GM19372 (cell line): ENCODE results near the gene DDTL.
"Not testable (repeated sequence)": the region's sequence is repeated elsewhere in the genome, so short reads cannot be mapped to it uniquely, and the experiment has no call there.

Experiments
- ATAC-seq: cut with Tn5 transposase; IDR thresholded peaks from one replicate; pipeline ENCODE4 v1.9.1; 2021; ENCODE audit warnings: mild to moderate bottlenecking, low read depth, moderate library complexity; ENCODE audit not compliant: unreplicated experiment

DDTL gene

GRCh38 chr22:23969071-23969470 lies 2.4 kb downstream of the DDTL start:
- ATAC-seq: no peak

GRCh38 chr22:23970201-23970641 lies 3.5 kb downstream of the DDTL start:
- ATAC-seq: no peak

DNA sequence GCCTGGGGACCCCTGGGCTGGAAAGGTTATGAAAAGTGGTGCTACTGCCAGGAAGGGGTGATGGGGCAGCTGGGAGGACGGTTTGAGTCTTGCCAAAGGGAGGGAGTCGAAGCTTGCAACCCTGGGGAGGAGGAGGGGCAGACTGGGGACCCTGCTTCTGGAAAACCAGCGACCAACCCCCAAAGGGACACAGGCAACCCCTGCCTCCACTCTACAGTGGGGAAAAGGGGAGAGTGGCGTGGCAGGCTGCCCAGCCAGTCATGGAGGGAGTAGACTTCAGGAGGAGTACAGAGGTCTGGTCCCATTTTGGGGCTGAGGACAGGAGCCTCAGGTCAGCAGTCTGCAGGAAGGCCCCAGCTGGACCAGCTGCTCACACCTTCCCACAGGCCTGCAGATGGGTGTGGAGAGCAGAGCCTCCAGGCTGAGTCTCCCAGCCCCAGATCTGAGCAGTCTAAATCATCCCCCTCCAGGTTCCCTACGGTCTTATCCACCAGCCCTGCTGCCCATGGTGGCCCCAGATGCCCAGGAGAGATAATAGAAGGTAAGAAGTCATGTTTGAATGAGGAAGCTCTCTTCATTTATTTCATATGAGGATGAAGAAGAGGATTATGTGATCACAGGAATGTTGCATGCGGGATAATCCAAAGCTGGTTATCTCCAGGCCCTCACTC lies 4.3 kb downstream of the DDTL start:
- no peak for ATAC-seq

DNA sequence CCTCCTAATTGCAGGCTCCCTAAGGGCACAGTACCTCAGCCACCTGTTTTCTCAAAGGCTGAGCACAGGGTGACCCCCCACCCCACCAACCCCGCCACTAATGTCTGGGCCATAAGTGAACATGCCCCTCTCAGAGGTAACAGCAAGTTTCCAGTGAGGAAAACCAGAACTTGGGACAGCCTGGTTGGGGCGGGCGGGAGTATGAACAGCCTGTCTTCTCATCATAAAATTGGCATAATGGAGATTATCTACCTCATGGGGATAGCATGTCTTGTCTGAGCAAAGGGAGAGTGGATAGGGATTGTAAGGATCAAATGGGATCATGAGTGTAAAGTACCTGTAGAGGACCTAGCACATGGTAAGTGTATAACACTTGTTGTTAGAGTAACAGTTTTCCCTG lies 5.2 kb downstream of the DDTL start:
- not testable (repeated sequence) for ATAC-seq

GRCh38 chr22:23974345-23974744 lies 7.7 kb downstream of the DDTL start, which contains the start of gene DDT:
Gene DDT (minus strand): TSS chr22:23974441. CDS start chr22:23974414, 27 bp downstream.
- ATAC-seq: peak; percentile 96

GRCh38 chr22:23974836-23975352 lies 8.2 kb downstream of the DDTL start:
- peak; percentile 43 for ATAC-seq

- not testable (repeated sequence) for ATAC-seq
Observed at GRCh38 chr22:23977304-23977703, 10.6 kb downstream of the DDTL start.

GRCh38 chr22:23979557-23980240 lies 13.0 kb downstream of the DDTL start, which contains the start of gene GSTT2:
Gene GSTT2 (plus strand): TSS chr22:23980134.
- ATAC-seq: not testable (repeated sequence)

- ATAC-seq: not testable (repeated sequence)
Observed at GRCh38 chr22:23980567-23980966, 13.9 kb downstream of the DDTL start.

- no peak for ATAC-seq
Observed at GRCh38 chr22:23984430-23984829, 17.7 kb downstream of the DDTL start.

- not testable (repeated sequence) for ATAC-seq
Observed at GRCh38 chr22:23986089-23986488, 19.4 kb downstream of the DDTL start.

GRCh38 chr22:23986538-23987178 lies 20.0 kb downstream of the DDTL start:
- not testable (repeated sequence) for ATAC-seq

GRCh38 chr22:23989583-23990244 lies 23.0 kb downstream of the DDTL start:
- ATAC-seq: not testable (repeated sequence)

DNA sequence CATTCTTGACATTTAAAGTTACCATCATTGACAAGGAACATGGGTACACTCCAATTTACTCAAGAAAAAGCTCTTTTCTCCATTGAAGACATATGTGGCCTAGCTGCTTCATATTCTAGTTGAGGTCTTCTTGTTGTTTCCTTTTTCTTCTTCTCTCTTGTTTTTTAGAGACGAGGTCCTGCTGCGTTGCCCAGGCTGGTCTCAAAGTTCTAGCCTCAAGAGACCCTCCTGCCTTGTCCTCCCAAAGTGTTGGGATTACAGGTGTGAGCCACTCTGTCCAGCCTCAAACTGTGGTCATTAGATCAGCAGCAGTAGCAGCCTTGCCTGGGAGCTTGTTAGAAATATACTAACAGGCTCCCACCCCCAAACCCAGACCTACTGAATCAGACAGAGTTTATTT lies 26.4 kb downstream of the DDTL start:
- not testable (repeated sequence) for ATAC-seq

- not testable (repeated sequence) for ATAC-seq
Observed at GRCh38 chr22:23993581-23994177, 27.0 kb downstream of the DDTL start.

GRCh38 chr22:23997092-23997491 lies 30.4 kb downstream of the DDTL start:
- no peak for ATAC-seq

GRCh38 chr22:23999779-24000178 lies 33.1 kb downstream of the DDTL start:
- ATAC-seq: not testable (repeated sequence)

DNA sequence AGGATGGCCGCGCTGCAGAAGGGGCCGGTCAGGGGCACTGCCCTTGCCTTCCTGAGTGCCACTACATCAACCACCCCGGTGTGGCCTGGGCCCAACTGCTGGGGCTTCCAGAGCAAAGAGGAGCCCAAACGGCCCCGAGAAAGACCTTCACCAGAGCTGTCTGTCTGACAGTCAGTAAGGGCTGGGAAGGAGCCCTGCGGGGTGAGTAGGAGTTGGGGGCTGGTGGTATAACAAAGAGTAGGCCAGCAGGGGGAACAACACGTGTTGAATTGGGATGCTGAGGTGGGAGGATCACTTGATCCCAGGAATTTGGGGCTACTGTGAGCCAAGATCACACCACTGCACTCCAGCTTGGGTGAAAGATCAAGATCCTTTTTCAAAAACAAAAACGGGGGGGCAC lies 34.6 kb downstream of the DDTL start:
- no peak for ATAC-seq

GRCh38 chr22:24002272-24002671 lies 35.6 kb downstream of the DDTL start:
- ATAC-seq: no peak

- ATAC-seq: no peak
Observed at GRCh38 chr22:24002851-24003250, 36.2 kb downstream of the DDTL start.
